Measurements from ENCODE around the gene ADCK2.
A peak's percentile ranks its signal among the peaks of the same experiment; 100 is the strongest.

- TF ChIP-seq, protein P1, sequence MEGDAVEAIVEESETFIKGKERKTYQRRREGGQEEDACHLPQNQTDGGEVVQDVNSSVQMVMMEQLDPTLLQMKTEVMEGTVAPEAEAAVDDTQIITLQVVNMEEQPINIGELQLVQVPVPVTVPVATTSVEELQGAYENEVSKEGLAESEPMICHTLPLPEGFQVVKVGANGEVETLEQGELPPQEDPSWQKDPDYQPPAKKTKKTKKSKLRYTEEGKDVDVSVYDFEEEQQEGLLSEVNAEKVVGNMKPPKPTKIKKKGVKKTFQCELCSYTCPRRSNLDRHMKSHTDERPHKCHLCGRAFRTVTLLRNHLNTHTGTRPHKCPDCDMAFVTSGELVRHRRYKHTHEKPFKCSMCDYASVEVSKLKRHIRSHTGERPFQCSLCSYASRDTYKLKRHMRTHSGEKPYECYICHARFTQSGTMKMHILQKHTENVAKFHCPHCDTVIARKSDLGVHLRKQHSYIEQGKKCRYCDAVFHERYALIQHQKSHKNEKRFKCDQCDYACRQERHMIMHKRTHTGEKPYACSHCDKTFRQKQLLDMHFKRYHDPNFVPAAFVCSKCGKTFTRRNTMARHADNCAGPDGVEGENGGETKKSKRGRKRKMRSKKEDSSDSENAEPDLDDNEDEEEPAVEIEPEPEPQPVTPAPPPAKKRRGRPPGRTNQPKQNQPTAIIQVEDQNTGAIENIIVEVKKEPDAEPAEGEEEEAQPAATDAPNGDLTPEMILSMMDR (IDR thresholded peaks at IDR 0.05 in 4 of 5, conservative IDR thresholded peaks at IDR 0.05 in 1 of 5) = peak in 2 of 5 experiments; percentile 25 to 40
- no peak for TF ChIP-seq POLR2A (IDR thresholded peaks at IDR 0.05)
Observed at GRCh38 chr7:140674899-140675701, 2.4 kb downstream of the ADCK2 start.
